ENCODE data around the gene CYP4F12.

Gene CYP4F12

GRCh38 chr19:15714638-15715037 lies 41.8 kb downstream of the CYP4F12 start:
- DNase-seq (ENCODE audit: low read depth): no peak

DNA sequence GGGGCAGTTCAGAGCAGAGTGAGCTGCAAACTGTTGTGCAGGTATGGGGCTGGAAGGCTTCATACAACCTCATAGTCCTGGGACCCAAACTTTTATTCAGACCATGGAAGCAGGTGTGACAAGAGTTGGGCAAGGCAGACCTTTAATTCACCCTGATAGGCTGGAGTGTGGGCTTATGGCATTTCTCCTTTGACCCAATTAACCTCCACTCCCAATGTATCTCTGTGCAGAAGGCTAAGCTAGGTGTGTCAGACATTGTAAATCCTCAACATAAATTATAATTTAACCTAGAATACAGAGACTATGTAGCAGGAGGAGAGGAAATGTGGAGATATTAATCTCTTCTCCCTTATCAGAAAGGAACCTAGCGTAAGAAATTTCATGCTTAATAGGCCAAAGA lies 42.8 kb downstream of the CYP4F12 start:
- no peak for DNase-seq (ENCODE audit: low read depth)

DNA sequence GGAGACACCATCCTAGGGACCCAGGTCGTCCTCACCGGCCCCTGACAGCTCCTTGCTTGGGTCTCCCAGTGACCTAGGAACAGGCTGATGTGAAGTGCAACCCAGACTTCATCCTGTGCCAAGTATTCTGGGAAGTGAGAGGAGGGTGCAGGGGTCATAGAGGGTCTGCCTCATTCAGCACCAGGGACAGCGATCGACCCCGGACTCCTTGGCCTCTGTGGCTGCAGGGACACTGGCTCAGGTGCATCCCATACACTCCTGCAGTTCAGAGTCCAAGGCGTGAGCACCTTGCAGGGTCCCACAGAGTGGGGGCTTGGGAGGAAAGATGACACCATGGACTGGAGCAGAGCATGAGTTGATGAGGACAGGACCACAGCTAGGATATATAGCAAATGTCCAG lies 44.9 kb downstream of the CYP4F12 start:
- DNase-seq (ENCODE audit: low read depth): no peak

- no peak for DNase-seq (ENCODE audit: low read depth)
Observed at GRCh38 chr19:15721268-15721667, 48.4 kb downstream of the CYP4F12 start.

- DNase-seq (ENCODE audit: low read depth): no peak
Observed at GRCh38 chr19:15722956-15723355, 50.1 kb downstream of the CYP4F12 start.

DNA sequence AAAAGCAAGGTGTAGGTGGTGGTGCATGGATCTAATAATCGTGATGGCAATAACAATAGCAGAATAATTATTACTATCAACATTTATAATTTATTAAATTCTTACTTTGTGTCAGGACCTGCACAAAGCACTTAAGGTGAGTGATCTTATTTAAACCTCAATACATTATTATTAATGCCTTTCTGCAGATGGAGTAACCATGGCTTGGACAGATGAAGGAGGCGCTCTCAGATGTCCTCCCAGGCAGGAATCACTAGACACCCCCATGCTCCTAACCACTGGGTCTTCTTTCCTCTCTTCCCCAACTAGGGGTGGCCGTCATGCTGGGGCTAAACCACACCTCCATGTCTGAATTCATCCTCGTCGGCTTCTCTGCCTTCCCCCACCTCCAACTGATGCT lies 54.8 kb downstream of the CYP4F12 start, which contains the start of gene OR10H2:
Gene OR10H2 (plus strand): TSS at position 301 of the 400 bp plus-strand sequence. CDS start 20 bp downstream, at position 321.
- no peak for DNase-seq (ENCODE audit: low read depth)

DNA sequence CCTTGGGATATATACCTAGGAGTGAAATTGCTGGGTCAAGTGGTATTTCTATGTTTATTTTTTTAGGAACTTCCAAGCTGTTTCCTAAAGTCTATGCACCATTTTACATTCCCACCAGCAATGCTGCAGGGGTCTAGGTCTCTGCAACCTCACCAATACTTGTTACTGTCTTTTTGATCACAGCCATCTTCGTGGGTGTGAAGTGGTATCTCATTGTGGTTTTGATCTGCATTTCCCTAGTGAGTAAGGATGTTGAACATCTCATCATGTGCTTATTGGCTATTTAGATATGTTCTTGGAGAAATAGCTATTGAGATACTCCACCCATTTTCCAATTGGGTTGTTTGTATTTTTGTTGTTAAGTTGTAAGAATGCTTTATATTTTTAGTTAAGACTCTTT lies 57.7 kb downstream of the CYP4F12 start:
- DNase-seq (ENCODE audit: low read depth): no peak

GRCh38 chr19:15732388-15732787 lies 59.5 kb downstream of the CYP4F12 start:
- no peak for DNase-seq (ENCODE audit: low read depth)

DNA sequence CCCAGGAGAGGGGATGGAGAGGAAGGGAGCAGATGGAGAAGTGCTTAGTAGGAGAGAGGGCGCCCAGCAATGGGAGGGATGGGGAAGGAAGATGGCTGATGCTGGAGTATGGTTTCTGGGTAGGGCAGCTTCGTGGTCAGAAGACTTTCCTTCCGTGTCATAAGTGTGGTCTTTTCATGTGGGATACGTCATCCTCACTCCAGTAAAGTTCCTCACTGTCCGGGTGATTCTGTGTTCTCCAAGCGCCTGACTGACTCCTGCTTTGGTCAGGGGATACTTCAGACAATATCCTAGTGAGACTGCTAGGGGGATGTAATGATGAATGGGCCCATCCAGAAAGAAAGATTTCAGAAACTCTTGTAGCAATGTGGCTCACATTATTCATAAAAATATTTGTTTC lies 61.0 kb downstream of the CYP4F12 start:
- no peak for DNase-seq (ENCODE audit: low read depth)

DNA sequence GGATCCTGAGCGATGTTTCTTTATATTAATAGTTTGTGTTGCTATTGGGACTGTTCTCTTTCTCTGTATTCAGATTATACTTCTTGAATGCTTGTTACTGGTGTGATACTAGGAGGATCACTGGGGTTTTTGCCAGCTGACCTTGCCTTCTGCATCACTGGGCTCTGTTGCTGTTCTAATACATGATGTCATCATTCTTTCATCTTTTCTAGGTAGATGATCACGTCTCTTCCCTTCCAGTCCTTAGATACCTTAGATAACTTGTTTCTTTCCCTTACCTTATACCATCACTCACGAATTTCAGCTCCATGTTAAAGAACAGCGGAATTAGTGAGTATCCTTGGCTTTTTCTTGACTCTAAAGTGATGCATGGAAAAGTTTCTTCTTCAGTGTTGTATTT lies 64.8 kb downstream of the CYP4F12 start, which contains the start of gene OR10H3:
Gene OR10H3 (plus strand): TSS at position 264 of the 400 bp plus-strand sequence. CDS start 3,408 bp downstream, outside the sequence.
- no peak for DNase-seq (ENCODE audit: low read depth)

DNA sequence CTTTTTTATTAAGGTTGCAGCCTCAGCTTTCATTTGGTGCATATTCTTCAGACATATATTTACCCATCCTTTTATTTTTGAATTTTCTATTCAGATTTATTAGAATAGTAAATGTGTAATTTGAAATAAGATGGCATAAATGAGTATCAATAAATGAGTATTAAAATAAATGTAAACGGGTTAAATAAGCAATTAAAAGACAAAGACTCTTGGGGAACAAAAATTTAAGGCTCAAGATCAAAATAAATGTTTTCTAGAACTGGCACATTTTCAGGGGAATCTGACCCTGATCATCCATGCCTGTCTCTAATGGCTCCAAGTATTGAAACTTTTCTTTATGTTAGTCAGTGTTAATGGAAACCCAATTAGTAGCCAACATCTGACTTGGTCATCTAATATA lies 67.9 kb downstream of the CYP4F12 start:
- no peak for DNase-seq (ENCODE audit: low read depth)

All from iris pigment epithelial cell (primary cell).